PC-9 (cell line): ENCODE results near the gene URGCP. TPM values are rescaled to one million over a fixed set of nuclear protein-coding genes. Genes with fewer than 3 reads are reported as not detected.

Experiments
- BruUV-seq: library from RNA; stranded (reverse); fragments of 400-500 nt; replicated peaks from 2 replicates; lab custom pipeline; 2021; lab: Mats Ljungman, UMichigan
- CTCF ChIA-PET: fragments of 300-600 bp; sonication (Branson Sonifier 250); formaldehyde crosslinking; loops from one replicate; lab custom pipeline; 2022; ENCODE audit warnings: antibody characterized with exemption; lab: Charles Lee
- POLR2A ChIA-PET: fragments of 300-600 bp; sonication (Branson Sonifier 250); formaldehyde crosslinking; loops from one replicate; lab custom pipeline; 2022; ENCODE audit warnings: antibody characterized with exemption; ENCODE audit not compliant: unreplicated experiment; lab: Charles Lee
- DNase-seq, 2 experiments: peaks; one replicate each; pipeline versions ENCODE4 v3.0.0 to v3.0.0-alpha.2; 2015 to 2022; ENCODE audit warnings: mixed read lengths in 1 of 2
- H2AFZ ChIP-seq: fragments of 200-600 bp; sonication (generic); 2 replicates; pipeline ENCODE4 v1.8.1; 2017; ENCODE audit warnings: antibody characterized with exemption
- H3F3A ChIP-seq: fragments of 200-600 bp; sonication (generic); 2 replicates; pipeline ENCODE4 v1.8.1; 2017; ENCODE audit warnings: antibody characterized with exemption, mild to moderate bottlenecking, low read depth; ENCODE audit not compliant: insufficient read depth
- H3K27ac ChIP-seq: fragments of 200-600 bp; sonication (generic); 2 replicates; pipeline ENCODE4 v1.6.1; 2016; ENCODE audit warnings: mixed run types
- H3K27me3 ChIP-seq: fragments of 200-600 bp; sonication (generic); 2 replicates; pipeline ENCODE4 v1.6.1; 2016; ENCODE audit warnings: low read depth, mixed run types; ENCODE audit not compliant: insufficient read depth
- H3K36me3 ChIP-seq: fragments of 200-600 bp; sonication (generic); 2 replicates; pipeline ENCODE4 v1.6.1; 2016; ENCODE audit warnings: low read depth, mixed run types
- H3K4me1 ChIP-seq: fragments of 200-600 bp; sonication (generic); replicated peaks from 2 replicates; pipeline ENCODE4 v1.6.1; 2016; ENCODE audit warnings: mixed run types; ENCODE audit not compliant: insufficient read depth
- H3K4me2 ChIP-seq: fragments of 200-600 bp; sonication (generic); 2 replicates; pipeline ENCODE4 v1.6.1; 2017; ENCODE audit warnings: mixed run types
- H3K4me3 ChIP-seq: fragments of 200-600 bp; sonication (generic); 2 replicates; pipeline ENCODE4 v1.6.1; 2016; ENCODE audit warnings: mixed run types
- H3K79me2 ChIP-seq: fragments of 200-600 bp; sonication (generic); 2 replicates; pipeline ENCODE4 v1.6.1; 2017; ENCODE audit warnings: low read depth, mixed run types
- H3K9me2 ChIP-seq: fragments of 200-600 bp; sonication (generic); 2 replicates; pipeline ENCODE4 v1.8.1; 2017; ENCODE audit warnings: mild to moderate bottlenecking; ENCODE audit not compliant: insufficient read depth
- H3K9me3 ChIP-seq: fragments of 200-600 bp; sonication (generic); 2 replicates; pipeline ENCODE4 v1.8.1; 2016; ENCODE audit warnings: low read depth; ENCODE audit not compliant: insufficient read depth
- H4K20me1 ChIP-seq: fragments of 200-600 bp; sonication (generic); 2 replicates; pipeline ENCODE4 v1.8.1; 2017; ENCODE audit not compliant: insufficient read depth
- CTCF ChIP-seq: fragments of 200-600 bp; sonication (generic); conservative IDR thresholded peaks from 2 replicates; pipeline ENCODE4 v1.6.1; 2017; ENCODE audit warnings: mixed run types, antibody characterized with exemption, mild to moderate bottlenecking, moderate library complexity
- EZH2 ChIP-seq: fragments of 200-600 bp; sonication (generic); IDR thresholded peaks from 2 replicates; pipeline ENCODE4 v1.8.0; 2017; ENCODE audit warnings: antibody characterized with exemption, low read depth
- intact Hi-C: fragments of 100-400 bp; cut with micrococcal nuclease; formaldehyde crosslinking; loops from one replicate; pipeline ENCODE4 v1.10.0; 2022; ENCODE audit not compliant: unreplicated experiment
- total RNA-seq: library from RNA; stranded (reverse); gene quantifications from 2 replicates; pipeline ENCODE4 v1.2.3, GENCODE V29; 2021

Gene URGCP
- total RNA-seq, 1 experiment from 2014 or later = 49.5 TPM

- H3K9me2 ChIP-seq = no peaks in the 10 kb centered on the region
- H3K36me3 ChIP-seq = no peaks in the 10 kb centered on the region
- H3K79me2 ChIP-seq = no peaks in the 10 kb centered on the region
- H3K4me2 ChIP-seq = no peak overlapping the region
- H4K20me1 ChIP-seq = no peaks in the 10 kb centered on the region
- ChIA-PET CTCF (no interaction called here), POLR2A (no interaction called here)
- H3K27me3 ChIP-seq = no peaks in the 10 kb centered on the region
- no peaks in the 10 kb centered on the region for H3K4me1 ChIP-seq
- no TSS peak for BruUV-seq
- H3K4me3 ChIP-seq = no peak overlapping the region
- no peak overlapping the region for H3K27ac ChIP-seq
- DNase-seq = no peak
- TF ChIP-seq EZH2 = no peak
- TF ChIP-seq CTCF = no peak
- H3F3A ChIP-seq = no peaks in the 10 kb centered on the region
- no peak overlapping the region for H2AFZ ChIP-seq
- no peaks in the 10 kb centered on the region for H3K9me3 ChIP-seq
- intact Hi-C loops = no loop called here
These were observed 49.4 kb downstream of the URGCP start for GRCh38 chr7:43856996-43857395.

DNA sequence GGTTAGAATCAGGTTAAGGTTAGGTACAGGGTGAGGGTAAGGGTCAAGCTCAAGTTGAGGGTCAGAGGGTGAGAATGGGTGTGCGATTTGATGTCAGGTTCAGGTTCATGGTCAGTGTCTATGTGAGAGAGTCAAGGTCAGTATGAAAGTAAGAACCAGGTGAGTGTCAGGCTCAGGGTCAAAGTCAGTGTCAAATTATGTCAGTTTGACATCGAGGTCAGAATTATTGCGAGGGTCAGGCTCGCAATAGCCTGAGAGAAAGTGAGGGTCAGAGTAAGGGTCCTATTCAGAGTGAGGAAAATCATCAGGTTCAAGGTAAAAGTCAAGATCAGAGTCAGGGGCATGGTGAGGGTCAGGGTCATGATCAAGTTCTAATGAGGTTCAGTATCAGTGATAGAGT, 50.1 kb downstream of the URGCP start:
- no TSS peak for BruUV-seq
- no peak overlapping the region for H2AFZ ChIP-seq
- no peaks in the 10 kb centered on the region for H3K79me2 ChIP-seq
- no peaks in the 10 kb centered on the region for H3K9me3 ChIP-seq
- H3K4me1 ChIP-seq = no peaks in the 10 kb centered on the region
- TF ChIP-seq CTCF (no peak), EZH2 (no peak)
- no peaks in the 10 kb centered on the region for H3K36me3 ChIP-seq
- intact Hi-C loops = no loop called here
- no peaks in the 10 kb centered on the region for H4K20me1 ChIP-seq
- no peaks in the 10 kb centered on the region for H3K9me2 ChIP-seq
- no peak overlapping the region for H3K27ac ChIP-seq
- H3K27me3 ChIP-seq = no peaks in the 10 kb centered on the region
- no peak for DNase-seq
- H3K4me3 ChIP-seq = no peak overlapping the region
- no peak overlapping the region for H3K4me2 ChIP-seq
- POLR2A ChIA-PET = no interaction called here
- CTCF ChIA-PET = interaction anchor here (0.5 kb wide), 1 partner anchor 10 kb away, joined by 3 read pairs; no protein-coding TSS in a partner anchor
- H3F3A ChIP-seq = no peaks in the 10 kb centered on the region

DNA sequence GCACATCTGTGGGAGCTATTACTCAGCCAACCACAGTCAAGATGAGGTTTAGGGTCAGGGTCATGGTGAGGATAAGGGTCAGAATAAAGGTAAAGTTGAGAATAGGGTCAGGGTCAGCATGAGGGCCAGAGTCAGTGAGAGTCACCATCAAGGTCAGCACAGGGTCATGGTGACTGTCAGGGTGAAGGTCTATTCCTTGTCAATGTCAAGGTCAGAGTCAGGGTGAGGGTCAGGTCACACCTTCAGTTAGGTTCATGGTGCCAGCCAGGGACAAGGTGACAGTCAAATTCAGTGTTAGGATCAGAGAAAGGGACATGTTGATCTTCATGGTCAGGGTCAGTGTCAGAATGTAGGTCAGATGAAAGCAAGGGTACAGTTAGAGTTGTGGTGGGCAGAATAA, 51.2 kb downstream of the URGCP start:
- H3K27ac ChIP-seq = no peak overlapping the region
- H3K4me2 ChIP-seq = no peak overlapping the region
- POLR2A ChIA-PET = interaction anchor here (0.6 kb wide), 1 partner anchor 14 kb away, joined by 3 read pairs; the partner anchor contains the start of gene MRPS24
- TF ChIP-seq EZH2 (no peak), CTCF (no peak)
- H3K27me3 ChIP-seq = no peaks in the 10 kb centered on the region
- no peak overlapping the region for H2AFZ ChIP-seq
- no peak overlapping the region for H3K4me3 ChIP-seq
- no peaks in the 10 kb centered on the region for H3K36me3 ChIP-seq
- no peaks in the 10 kb centered on the region for H3K9me2 ChIP-seq
- H3K79me2 ChIP-seq = no peaks in the 10 kb centered on the region
- BruUV-seq = no TSS peak
- CTCF ChIA-PET = no interaction called here
- intact Hi-C loops = no loop called here
- H3K4me1 ChIP-seq = no peaks in the 10 kb centered on the region
- H3F3A ChIP-seq = no peaks in the 10 kb centered on the region
- no peaks in the 10 kb centered on the region for H3K9me3 ChIP-seq
- no peaks in the 10 kb centered on the region for H4K20me1 ChIP-seq
- DNase-seq = no peak
